Transverse colon (tissue), 4 donors: ENCODE measurements around the gene AGAP1.

Experiments used
- CTCF ChIP-seq, 5 experiments: fragments of 200-600 bp in 3 of 5; fragments of 450-650 bp in 2 of 5; sonication (generic) in 3 of 5; IDR thresholded peaks; 1 replicate in 2 of 5; 2 replicates in 3 of 5; pipeline ENCODE4 v1.5.1; 2016 to 2017; ENCODE audit warnings: antibody characterized with exemption in 5 of 5, inconsistent platforms in 3 of 5, mild to moderate bottlenecking in 2 of 5, moderate library complexity in 1 of 5
- POLR2A ChIP-seq: fragments of 450-650 bp; IDR thresholded peaks from one replicate; pipeline ENCODE4 v1.6.1; 2016; ENCODE audit warnings: antibody characterized with exemption, mild to moderate bottlenecking, moderate library complexity
- POLR2AphosphoS5 ChIP-seq, 3 donors: sonication (generic); formaldehyde crosslinking; IDR thresholded peaks; one replicate each; pipeline ENCODE4 v1.6.1; 2016; ENCODE audit warnings: antibody characterized with exemption in 3 of 3

- TF ChIP-seq CTCF (IDR thresholded peaks at IDR 0.05): no peak
- no peak for TF ChIP-seq POLR2A
- no peak for TF ChIP-seq POLR2AphosphoS5 (IDR thresholded peaks at IDR 0.05)
These were observed 472.6 kb downstream of the AGAP1 start for GRCh38 chr2:235966396-235966795.
